ENCODE results near the gene VWA3B. TPM values are rescaled to one million over a fixed set of nuclear protein-coding genes. Genes with fewer than 3 reads are reported as not detected.
A peak's percentile ranks its signal among the peaks of the same experiment; 100 is the strongest.

Gene VWA3B
- total RNA-seq, 1 donor from 2014 or later: not detected

GRCh38 chr2:98329549-98329948 lies 242.6 kb downstream of the VWA3B start:
- Mint-ChIP-seq H3K9me3 (peaks cover 5% of the 10 kb centered on the region), H3K36me3 (ENCODE audit: low read depth) (peaks cover 20% of the 10 kb centered on the region), H3K27ac (ENCODE audit: unreplicated experiment) (no peak overlapping the region), H3K27me3 (ENCODE audit: low read depth) (no peaks in the 10 kb centered on the region), H3K4me1 (peaks cover 20% of the 10 kb centered on the region), H3K4me3 (no peak overlapping the region)
- DNase-seq (ENCODE audit: low read depth, low spot score): no peak
- TF ChIP-seq, protein P1, sequence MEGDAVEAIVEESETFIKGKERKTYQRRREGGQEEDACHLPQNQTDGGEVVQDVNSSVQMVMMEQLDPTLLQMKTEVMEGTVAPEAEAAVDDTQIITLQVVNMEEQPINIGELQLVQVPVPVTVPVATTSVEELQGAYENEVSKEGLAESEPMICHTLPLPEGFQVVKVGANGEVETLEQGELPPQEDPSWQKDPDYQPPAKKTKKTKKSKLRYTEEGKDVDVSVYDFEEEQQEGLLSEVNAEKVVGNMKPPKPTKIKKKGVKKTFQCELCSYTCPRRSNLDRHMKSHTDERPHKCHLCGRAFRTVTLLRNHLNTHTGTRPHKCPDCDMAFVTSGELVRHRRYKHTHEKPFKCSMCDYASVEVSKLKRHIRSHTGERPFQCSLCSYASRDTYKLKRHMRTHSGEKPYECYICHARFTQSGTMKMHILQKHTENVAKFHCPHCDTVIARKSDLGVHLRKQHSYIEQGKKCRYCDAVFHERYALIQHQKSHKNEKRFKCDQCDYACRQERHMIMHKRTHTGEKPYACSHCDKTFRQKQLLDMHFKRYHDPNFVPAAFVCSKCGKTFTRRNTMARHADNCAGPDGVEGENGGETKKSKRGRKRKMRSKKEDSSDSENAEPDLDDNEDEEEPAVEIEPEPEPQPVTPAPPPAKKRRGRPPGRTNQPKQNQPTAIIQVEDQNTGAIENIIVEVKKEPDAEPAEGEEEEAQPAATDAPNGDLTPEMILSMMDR (conservative IDR thresholded peaks at IDR 0.05): no peak

DNA sequence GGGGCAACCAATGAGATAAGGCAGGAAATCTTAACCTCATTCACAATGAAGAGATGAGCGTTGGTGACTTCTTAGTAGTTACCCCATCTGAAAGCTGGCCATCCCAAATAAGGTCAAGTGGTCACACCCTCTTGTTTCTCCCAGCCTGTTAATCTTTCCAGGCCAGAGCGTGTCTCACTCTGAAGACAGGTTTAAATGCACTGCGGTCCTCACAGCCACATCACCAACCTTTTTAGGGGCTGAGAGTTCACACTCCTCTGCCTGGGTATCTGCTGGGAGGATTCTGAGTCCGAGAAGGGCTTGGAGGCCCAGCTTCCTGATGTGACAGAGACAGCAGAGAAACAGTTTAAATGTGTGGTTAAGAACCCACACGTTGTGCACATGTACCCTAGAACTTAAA lies 246.0 kb downstream of the VWA3B start:
- H3K9me3 Mint-ChIP-seq: peaks cover 13% of the 10 kb centered on the region
- H3K4me3 Mint-ChIP-seq: no peak overlapping the region
- H3K4me1 Mint-ChIP-seq: peaks cover 38% of the 10 kb centered on the region
- TF ChIP-seq, protein P1 (conservative IDR thresholded peaks at IDR 0.05): no peak
- peaks cover 3% of the 10 kb centered on the region for H3K27me3 Mint-ChIP-seq (ENCODE audit: low read depth)
- no peak for DNase-seq (ENCODE audit: low read depth, low spot score)
- H3K27ac Mint-ChIP-seq (ENCODE audit: unreplicated experiment): no peak overlapping the region
- peaks cover 16% of the 10 kb centered on the region for H3K36me3 Mint-ChIP-seq (ENCODE audit: low read depth)

- Mint-ChIP-seq H3K4me3 (peak overlapping the region; percentile 60), H3K4me1 (peaks cover 38% of the 10 kb centered on the region), H3K27ac (ENCODE audit: unreplicated experiment) (peak overlapping the region; percentile 98), H3K36me3 (ENCODE audit: low read depth) (peaks cover 17% of the 10 kb centered on the region), H3K27me3 (ENCODE audit: low read depth) (peaks cover 5% of the 10 kb centered on the region), H3K9me3 (peaks cover 13% of the 10 kb centered on the region)
- DNase-seq (ENCODE audit: low read depth, low spot score): no peak
- TF ChIP-seq, protein P1 (conservative IDR thresholded peaks at IDR 0.05): no peak
These were observed 247.0 kb downstream of the VWA3B start for GRCh38 chr2:98333922-98334321.

DNA sequence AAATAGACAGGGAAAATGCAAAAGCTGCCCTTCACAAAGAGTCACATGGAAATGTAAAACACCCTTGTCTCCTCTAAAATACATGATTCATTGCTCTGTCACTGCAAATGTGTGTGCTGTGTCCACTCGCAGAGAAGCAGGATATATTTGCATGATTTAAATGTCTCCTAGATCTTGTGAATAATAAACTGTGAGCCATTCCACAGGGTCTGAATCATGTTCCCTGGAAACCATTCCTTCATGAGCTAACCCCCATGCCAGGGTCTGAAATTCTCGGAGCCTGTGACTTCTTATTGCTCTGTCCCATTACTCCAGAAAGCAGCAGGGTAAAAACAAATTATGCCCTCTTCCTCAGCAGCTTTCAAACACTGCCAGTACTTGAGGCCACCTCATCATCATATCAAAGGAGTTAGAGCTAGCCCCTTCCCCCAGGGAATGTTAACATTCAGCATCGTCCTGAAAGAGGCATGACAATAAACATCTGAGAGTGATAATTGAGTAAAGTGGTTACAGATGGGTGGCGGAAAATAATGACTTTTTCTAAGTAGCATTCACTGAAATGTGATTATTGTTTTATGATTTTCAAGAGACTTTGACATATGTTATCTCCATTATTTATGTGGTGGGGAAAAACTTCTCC lies 247.6 kb downstream of the VWA3B start:
- Mint-ChIP-seq H3K4me3 (peak overlapping the region; percentile 60), H3K27me3 (ENCODE audit: low read depth) (peaks cover 10% of the 10 kb centered on the region), H3K27ac (ENCODE audit: unreplicated experiment) (peak overlapping the region; percentile 98), H3K36me3 (ENCODE audit: low read depth) (peaks cover 17% of the 10 kb centered on the region), H3K4me1 (peaks cover 38% of the 10 kb centered on the region), H3K9me3 (peaks cover 13% of the 10 kb centered on the region)
- DNase-seq (ENCODE audit: low read depth, low spot score): no peak
- TF ChIP-seq, protein P1 (conservative IDR thresholded peaks at IDR 0.05): no peak

DNA sequence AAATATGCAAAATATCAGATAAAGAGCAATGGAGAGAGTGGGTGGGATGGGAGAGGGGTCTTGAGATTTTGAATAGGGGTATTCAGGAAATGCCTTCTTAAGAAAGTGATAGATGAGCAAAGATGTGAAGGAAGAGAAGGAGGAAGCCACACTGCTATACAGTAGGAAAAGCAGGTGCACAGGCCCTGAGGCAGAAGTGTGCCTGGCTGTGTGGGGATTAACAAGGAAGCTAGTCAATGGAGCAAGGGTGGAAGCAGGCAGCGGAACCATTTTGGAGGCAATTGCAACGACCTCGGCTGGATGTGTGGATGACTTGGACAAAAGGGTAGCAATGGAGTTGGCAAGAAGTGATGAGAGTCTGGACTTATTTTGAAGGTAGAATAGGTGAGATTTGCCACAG lies 248.3 kb downstream of the VWA3B start:
- Mint-ChIP-seq H3K4me3 (peak overlapping the region; percentile 60), H3K27ac (ENCODE audit: unreplicated experiment) (peak overlapping the region; percentile 29), H3K9me3 (peaks cover 13% of the 10 kb centered on the region), H3K36me3 (ENCODE audit: low read depth) (peaks cover 13% of the 10 kb centered on the region), H3K27me3 (ENCODE audit: low read depth) (peaks cover 11% of the 10 kb centered on the region), H3K4me1 (peaks cover 38% of the 10 kb centered on the region)
- DNase-seq (ENCODE audit: low read depth, low spot score): no peak
- TF ChIP-seq, protein P1 (conservative IDR thresholded peaks at IDR 0.05): no peak

Measured in neural crest cell (in vitro differentiated cells).